OCI-LY7 (cell line): ENCODE data around the gene CFAP119. TPM values are rescaled to one million over a fixed set of nuclear protein-coding genes. Genes with fewer than 3 reads are reported as not detected.
A peak's percentile ranks its signal among the peaks of the same experiment; 100 is the strongest.

Experiments
- BruUV-seq: library from RNA; stranded (reverse); fragments of 400-500 nt; replicated peaks from 2 replicates; lab custom pipeline; 2021; lab: Mats Ljungman, UMichigan
- CTCF ChIA-PET: fragments of 300-600 bp; sonication (Branson Sonifier 250); formaldehyde crosslinking; loops from one replicate; lab custom pipeline; 2022; ENCODE audit warnings: antibody characterized with exemption; ENCODE audit not compliant: unreplicated experiment; lab: Charles Lee
- POLR2A ChIA-PET: fragments of 300-600 bp; sonication (Branson Sonifier 250); formaldehyde crosslinking; loops from one replicate; lab custom pipeline; 2022; ENCODE audit warnings: antibody characterized with exemption; lab: Charles Lee
- DNase-seq: peaks from one replicate; pipeline ENCODE4 v3.0.0-alpha.2; 2015; ENCODE audit warnings: low spot score
- H2AFZ ChIP-seq: fragments of 200-600 bp; sonication (generic), shearing (Covaris generic); 2 replicates; pipeline ENCODE4 v1.6.1; 2014; ENCODE audit warnings: mild to moderate bottlenecking, antibody characterized with exemption, low read length, moderate library complexity
- H3K27ac ChIP-seq: fragments of 200-600 bp; sonication (generic); 2 replicates; pipeline ENCODE4 v1.5.1; 2014; ENCODE audit warnings: mixed run types, low read depth, mild to moderate bottlenecking, moderate library complexity, low read length, inconsistent platforms; ENCODE audit not compliant: poor library complexity, severe bottlenecking
- H3K36me3 ChIP-seq: fragments of 200-600 bp; sonication (generic); 2 replicates; pipeline ENCODE4 v1.6.1; 2014; ENCODE audit warnings: mild to moderate bottlenecking, antibody characterized with exemption, low read length, moderate library complexity, mixed read lengths; ENCODE audit not compliant: insufficient read depth
- H3K4me1 ChIP-seq: fragments of 200-600 bp; sonication (generic); 2 replicates; pipeline ENCODE4 v1.5.1; 2014; ENCODE audit warnings: mild to moderate bottlenecking, low read length; ENCODE audit not compliant: insufficient read depth, poor library complexity, severe bottlenecking
- H3K4me2 ChIP-seq: fragments of 200-600 bp; sonication (generic); 2 replicates; pipeline ENCODE4 v1.6.1; 2014; ENCODE audit warnings: mild to moderate bottlenecking, low read length
- H3K4me3 ChIP-seq: fragments of 200-600 bp; sonication (generic); 2 replicates; pipeline ENCODE4 v1.5.1; 2014; ENCODE audit warnings: mild to moderate bottlenecking, low read depth, low read length; ENCODE audit not compliant: poor library complexity, severe bottlenecking
- H3K79me2 ChIP-seq: fragments of 200-600 bp; sonication (generic); 2 replicates; pipeline ENCODE4 v1.6.1; 2016; ENCODE audit warnings: low read depth, mild to moderate bottlenecking, low read length, moderate library complexity, mixed read lengths; ENCODE audit not compliant: insufficient read depth
- H3K9me2 ChIP-seq: fragments of 200-600 bp; sonication (generic); 2 replicates; pipeline ENCODE4 v1.6.1; 2016; ENCODE audit warnings: mild to moderate bottlenecking, low read length, mixed read lengths; ENCODE audit not compliant: insufficient read depth
- H3K9me3 ChIP-seq: fragments of 200-600 bp; sonication (generic); 2 replicates; pipeline ENCODE4 v1.6.1; 2014; ENCODE audit warnings: mild to moderate bottlenecking, mixed run types, low read length, mixed read lengths
- H4K20me1 ChIP-seq: fragments of 200-600 bp; sonication (generic); 2 replicates; pipeline ENCODE4 v1.6.1; 2014; ENCODE audit warnings: mild to moderate bottlenecking, antibody characterized with exemption, low read length, moderate library complexity, mixed read lengths; ENCODE audit not compliant: insufficient read depth
- CTCF ChIP-seq: fragments of 200-600 bp; sonication (generic); conservative IDR thresholded peaks from 2 replicates; pipeline ENCODE4 v1.5.1; 2014; ENCODE audit warnings: mild to moderate bottlenecking, antibody characterized with exemption, low read length, moderate library complexity, mixed read lengths
- EZH2phosphoT487 ChIP-seq: fragments of 200-600 bp; sonication (generic); IDR thresholded peaks from 2 replicates; pipeline ENCODE4 v1.6.1; 2018; ENCODE audit warnings: low read depth, borderline replicate concordance, mild to moderate bottlenecking, mixed run types, antibody characterized with exemption, low read length, moderate library complexity, mixed read lengths
- intact Hi-C: fragments of 100-400 bp; cut with micrococcal nuclease; formaldehyde crosslinking; loops from one replicate; pipeline ENCODE4 v1.10.0; 2022; ENCODE audit not compliant: unreplicated experiment
- total RNA-seq, 2 experiments: library from RNA; depleted of rRNA in 1 of 2; stranded (reverse); fragments of >200 nt in 1 of 2; shearing (Covaris generic) in 1 of 2; gene quantifications; 2 replicates each; pipeline ENCODE4 v1.2.3, GENCODE V29; 2014 to 2022

The CFAP119 gene
- total RNA-seq, 2 experiments from 2014 or later, result 25.0 to 27.4 TPM

- no peaks in the 10 kb centered on the region for H3K9me3 ChIP-seq
- no peaks in the 10 kb centered on the region for H3K79me2 ChIP-seq
- TSS peak; percentile 65 for BruUV-seq
- no peak overlapping the region for H3K4me3 ChIP-seq
- no peak overlapping the region for H3K4me2 ChIP-seq
- ChIA-PET CTCF (no interaction called here), POLR2A (no interaction called here)
- H3K27ac ChIP-seq, result no peak overlapping the region
- TF ChIP-seq EZH2phosphoT487, result no peak
- no peak for TF ChIP-seq CTCF
- H2AFZ ChIP-seq, result no peak overlapping the region
- H3K4me1 ChIP-seq, result no peaks in the 10 kb centered on the region
- no peaks in the 10 kb centered on the region; the same call in 1 of the 2 replicates for H4K20me1 ChIP-seq
- intact Hi-C loops, result no loop called here
- DNase-seq, result no peak
- H3K9me2 ChIP-seq, result no peaks in the 10 kb centered on the region
- H3K36me3 ChIP-seq, result peaks cover 60% of the 10 kb centered on the region
Observed at GRCh38 chr16:30774367-30775130, 12.7 kb upstream of the CFAP119 start.

- no peak overlapping the region for H3K4me2 ChIP-seq
- no peak for TF ChIP-seq CTCF
- no peak for TF ChIP-seq EZH2phosphoT487
- POLR2A ChIA-PET, result no interaction called here
- no peaks in the 10 kb centered on the region for H3K4me1 ChIP-seq
- DNase-seq, result no peak
- no peaks in the 10 kb centered on the region for H3K9me3 ChIP-seq
- H3K79me2 ChIP-seq, result no peaks in the 10 kb centered on the region
- no peak overlapping the region for H3K4me3 ChIP-seq
- H4K20me1 ChIP-seq, result no peaks in the 10 kb centered on the region
- H2AFZ ChIP-seq, result no peak overlapping the region
- no peak overlapping the region for H3K27ac ChIP-seq
- peaks cover 67% of the 10 kb centered on the region for H3K36me3 ChIP-seq
- BruUV-seq, result no TSS peak
- intact Hi-C loops, result no loop called here
- CTCF ChIA-PET, result no interaction called here
- no peaks in the 10 kb centered on the region for H3K9me2 ChIP-seq
Observed at GRCh38 chr16:30773826-30774225, 12.0 kb upstream of the CFAP119 start.

- H3K27ac ChIP-seq, result no peak overlapping the region
- no peaks in the 10 kb centered on the region for H3K79me2 ChIP-seq
- no peak overlapping the region for H3K4me2 ChIP-seq
- BruUV-seq, result no TSS peak
- no peak overlapping the region for H3K4me3 ChIP-seq
- peaks cover 88% of the 10 kb centered on the region for H3K36me3 ChIP-seq
- H3K9me3 ChIP-seq, result no peaks in the 10 kb centered on the region
- no peak overlapping the region for H2AFZ ChIP-seq
- H3K9me2 ChIP-seq, result no peaks in the 10 kb centered on the region
- ChIA-PET CTCF (interaction anchor here (0.5 kb wide), 1 partner anchor 51 kb away, joined by 3 read pairs; no protein-coding TSS in a partner anchor), POLR2A (no interaction called here)
- TF ChIP-seq CTCF (no peak), EZH2phosphoT487 (no peak)
- no peak for DNase-seq
- H4K20me1 ChIP-seq, result no peaks in the 10 kb centered on the region
- peaks cover 14% of the 10 kb centered on the region for H3K4me1 ChIP-seq
- intact Hi-C loops, result no loop called here
Observed at GRCh38 chr16:30771726-30772125, 9.9 kb upstream of the CFAP119 start.
